NCI-H1417 treated with DMSO at 0.1 percent for 48 hours (cell line): Measurements from ENCODE around the gene ERMP1.
A peak's percentile ranks its signal among the peaks of the same experiment; 100 is the strongest.
"Not testable (repeated sequence)": the region's sequence is repeated elsewhere in the genome, so short reads cannot be mapped to it uniquely, and the experiment has no call there.

ENCODE experiments used
- DNase-seq: peaks from one replicate; lab custom pipeline; 2025; lab: John Stamatoyannopoulos, UW

ERMP1 gene, protein sequence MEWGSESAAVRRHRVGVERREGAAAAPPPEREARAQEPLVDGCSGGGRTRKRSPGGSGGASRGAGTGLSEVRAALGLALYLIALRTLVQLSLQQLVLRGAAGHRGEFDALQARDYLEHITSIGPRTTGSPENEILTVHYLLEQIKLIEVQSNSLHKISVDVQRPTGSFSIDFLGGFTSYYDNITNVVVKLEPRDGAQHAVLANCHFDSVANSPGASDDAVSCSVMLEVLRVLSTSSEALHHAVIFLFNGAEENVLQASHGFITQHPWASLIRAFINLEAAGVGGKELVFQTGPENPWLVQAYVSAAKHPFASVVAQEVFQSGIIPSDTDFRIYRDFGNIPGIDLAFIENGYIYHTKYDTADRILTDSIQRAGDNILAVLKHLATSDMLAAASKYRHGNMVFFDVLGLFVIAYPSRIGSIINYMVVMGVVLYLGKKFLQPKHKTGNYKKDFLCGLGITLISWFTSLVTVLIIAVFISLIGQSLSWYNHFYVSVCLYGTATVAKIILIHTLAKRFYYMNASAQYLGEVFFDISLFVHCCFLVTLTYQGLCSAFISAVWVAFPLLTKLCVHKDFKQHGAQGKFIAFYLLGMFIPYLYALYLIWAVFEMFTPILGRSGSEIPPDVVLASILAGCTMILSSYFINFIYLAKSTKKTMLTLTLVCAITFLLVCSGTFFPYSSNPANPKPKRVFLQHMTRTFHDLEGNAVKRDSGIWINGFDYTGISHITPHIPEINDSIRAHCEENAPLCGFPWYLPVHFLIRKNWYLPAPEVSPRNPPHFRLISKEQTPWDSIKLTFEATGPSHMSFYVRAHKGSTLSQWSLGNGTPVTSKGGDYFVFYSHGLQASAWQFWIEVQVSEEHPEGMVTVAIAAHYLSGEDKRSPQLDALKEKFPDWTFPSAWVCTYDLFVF

DNA sequence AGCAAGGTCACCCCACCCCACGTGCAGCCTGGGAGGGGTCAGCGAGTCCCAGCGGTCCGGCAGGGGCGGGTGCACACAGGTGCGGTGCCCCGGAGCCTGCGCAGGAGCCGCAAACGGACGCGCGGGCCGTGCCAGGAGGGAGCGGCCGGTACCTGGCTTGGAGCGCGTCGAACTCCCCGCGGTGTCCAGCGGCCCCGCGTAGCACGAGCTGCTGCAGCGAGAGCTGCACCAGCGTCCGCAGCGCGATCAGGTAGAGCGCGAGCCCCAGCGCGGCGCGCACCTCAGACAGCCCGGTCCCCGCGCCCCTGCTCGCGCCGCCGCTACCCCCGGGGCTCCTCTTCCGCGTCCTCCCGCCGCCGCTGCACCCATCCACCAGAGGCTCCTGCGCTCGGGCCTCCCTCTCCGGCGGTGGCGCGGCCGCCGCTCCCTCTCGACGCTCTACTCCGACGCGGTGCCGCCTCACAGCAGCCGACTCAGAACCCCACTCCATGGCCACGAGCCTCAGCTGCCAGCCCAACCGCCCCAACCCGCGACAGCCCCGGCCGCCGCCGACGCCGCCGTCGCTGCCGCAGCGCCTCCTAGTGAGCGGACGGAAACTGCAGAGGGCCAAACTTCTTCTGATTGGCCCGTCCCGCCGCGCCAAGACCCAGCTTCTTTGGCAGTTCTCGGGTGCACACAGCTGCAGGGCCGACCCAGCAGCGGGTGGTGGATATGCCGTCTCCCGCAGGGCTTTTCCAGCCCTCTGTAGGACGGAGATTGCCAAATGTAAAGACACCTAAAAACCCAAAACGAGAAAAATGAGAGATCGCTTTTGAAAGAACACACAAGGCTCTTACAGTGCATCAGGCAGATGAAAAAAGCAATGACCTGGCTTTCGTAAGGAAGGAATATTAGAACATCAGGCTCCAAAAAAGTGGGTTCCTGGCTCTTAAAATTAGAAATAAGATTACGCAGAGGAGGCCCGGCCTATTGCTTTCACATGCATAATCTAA lies at the start of gene ERMP1:
ERMP1 (minus strand) TSS at position 580 of the 992 bp plus-strand sequence; CDS start at position 490, 90 bp downstream.
- DNase-seq = peak; percentile 46

DNA sequence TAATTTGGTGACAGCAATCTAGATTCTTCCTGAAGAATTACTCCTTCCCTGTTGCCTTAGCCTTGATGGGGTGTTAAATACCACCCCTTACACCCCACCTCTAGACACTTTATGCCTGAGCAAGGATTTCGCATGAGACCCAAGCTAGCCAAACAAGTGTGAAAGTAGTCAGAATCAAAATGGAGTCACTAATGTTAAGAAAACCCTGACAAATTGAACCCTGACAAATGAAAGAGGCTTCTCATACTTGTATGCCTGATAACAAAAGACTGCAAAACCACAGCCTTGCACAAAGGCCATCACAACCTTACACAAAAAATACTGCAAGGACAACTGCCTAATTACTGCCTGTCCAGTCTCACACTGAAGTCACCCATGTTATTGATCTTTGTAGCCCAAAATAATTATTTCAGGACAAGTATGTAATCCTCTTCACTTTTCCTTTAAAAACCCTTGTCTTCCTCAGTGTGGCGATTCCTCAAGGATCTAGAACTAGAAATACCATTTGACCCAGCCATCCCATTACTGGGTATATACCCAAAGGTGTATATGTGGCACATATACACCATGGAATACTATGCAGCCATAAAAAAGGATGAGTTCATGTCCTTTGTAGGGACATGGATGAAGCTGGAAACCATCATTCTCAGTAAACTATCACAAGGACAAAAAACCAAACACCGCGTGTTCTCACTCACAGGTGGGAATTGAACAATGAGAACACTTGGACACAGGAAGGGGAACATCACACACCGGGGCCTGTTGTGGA lies 49.5 kb upstream of the ERMP1 start:
- DNase-seq = not testable (repeated sequence)

DNA sequence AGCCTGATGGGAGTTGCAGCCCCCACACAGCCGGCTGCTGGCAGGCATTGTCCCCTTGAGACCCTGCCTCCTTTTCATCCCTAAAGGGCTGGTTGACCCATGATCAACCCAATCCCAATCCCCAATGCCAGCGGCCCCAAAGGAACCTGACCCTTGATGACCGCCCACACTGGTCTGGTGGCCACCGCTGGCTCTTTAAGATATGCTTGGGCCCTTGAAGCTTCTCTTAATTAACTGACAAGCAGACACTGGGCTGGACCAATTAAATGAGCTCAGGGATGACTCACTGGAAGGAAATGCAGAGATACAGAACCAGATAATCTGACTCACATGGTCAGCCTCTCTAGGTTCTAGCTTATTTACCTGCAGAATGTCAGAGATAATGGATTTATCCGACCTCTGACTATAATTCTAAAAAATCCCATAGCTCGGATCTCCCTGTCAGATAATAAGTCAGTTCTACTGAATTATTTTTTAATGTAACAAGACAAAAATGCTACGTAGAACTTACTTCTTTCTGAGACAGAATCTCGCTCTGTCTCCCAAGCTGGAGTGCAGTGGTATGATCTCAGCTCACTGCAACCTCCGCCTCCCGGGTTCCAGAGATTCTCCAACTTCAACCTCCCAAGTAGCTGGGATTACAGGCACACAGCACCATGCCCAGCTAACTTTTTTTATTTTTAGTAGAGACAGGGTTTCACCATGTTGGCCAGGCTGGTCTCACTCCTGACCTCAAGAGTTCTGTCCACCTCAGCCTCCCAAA lies 46.7 kb upstream of the ERMP1 start:
- no peak for DNase-seq

DNA sequence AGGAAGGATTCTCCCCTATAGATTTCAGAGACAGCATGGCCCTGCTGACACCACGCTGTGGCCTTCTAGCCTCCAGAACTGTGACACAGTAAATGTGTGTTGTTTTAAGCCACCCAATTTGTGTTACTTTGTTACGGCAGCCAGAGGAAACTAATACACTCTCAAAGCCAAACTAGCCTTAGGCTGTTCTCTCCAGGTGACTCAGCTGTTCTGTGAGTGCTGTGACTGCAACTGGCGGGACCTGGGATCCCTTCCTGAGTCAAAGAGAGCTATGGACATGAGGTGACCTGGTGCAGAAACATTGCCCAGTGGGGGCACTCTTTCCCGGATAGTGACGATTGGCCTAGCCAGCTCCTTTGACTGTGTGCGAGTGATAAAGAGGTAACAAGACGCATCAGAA lies 43.8 kb upstream of the ERMP1 start:
- no peak for DNase-seq

DNA sequence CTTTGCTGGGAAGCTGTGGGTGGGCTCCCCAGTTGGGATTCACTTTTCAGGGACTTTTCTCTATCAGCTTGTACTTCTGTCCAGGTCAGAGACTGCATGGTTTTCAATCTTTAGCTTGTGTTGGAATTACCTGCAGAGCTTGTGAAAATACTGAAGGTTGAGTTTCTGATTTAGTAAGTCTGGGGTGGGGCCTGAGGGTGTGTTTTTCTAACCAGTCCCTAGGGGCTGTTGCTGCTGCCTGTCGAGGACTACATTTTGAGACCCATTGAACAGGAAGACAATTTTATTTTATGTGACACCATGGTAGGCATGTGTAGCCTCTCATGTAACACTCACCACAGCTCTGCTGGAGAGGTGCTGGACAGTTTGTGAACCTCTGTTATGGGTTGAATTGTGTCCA lies 43.1 kb upstream of the ERMP1 start:
- DNase-seq = no peak

DNA sequence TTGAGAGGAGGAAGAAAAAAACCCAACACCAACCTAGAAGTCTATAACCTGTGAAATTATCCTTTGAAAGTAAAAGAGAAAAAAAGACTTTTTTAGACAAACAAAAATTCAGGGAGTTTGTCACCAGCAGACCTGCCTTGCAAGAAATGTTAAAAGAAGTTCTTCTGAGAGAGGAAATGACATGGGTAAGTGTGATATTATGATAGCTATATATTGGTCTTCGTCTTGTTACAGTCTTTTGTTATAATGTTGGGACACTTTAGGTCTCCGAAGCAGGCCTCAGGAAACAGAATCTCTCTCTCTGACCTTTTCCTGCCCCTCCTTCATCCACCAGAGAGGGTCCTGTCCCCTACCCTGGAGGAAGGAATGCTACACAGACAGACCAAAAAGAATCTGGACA lies 41.1 kb upstream of the ERMP1 start:
- DNase-seq = no peak

DNA sequence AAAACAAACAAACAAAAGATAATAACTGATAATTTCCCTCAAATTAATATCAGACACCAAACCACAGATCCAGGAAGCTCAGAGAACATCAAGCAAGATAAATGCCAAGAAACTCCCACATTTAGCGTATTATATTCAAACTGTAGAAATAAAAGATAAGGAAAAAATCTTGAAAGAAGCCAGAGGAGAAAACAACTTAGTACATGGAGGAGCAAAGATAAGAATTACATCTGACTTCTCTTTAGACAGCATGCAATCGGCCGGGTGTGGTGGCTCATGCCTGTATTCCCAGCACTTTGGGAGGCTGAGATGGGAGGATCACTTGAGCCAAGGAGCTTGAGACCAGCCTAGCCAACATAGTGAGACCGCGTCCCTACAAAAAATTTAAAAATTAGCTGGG lies 40.5 kb upstream of the ERMP1 start:
- no peak for DNase-seq

DNA sequence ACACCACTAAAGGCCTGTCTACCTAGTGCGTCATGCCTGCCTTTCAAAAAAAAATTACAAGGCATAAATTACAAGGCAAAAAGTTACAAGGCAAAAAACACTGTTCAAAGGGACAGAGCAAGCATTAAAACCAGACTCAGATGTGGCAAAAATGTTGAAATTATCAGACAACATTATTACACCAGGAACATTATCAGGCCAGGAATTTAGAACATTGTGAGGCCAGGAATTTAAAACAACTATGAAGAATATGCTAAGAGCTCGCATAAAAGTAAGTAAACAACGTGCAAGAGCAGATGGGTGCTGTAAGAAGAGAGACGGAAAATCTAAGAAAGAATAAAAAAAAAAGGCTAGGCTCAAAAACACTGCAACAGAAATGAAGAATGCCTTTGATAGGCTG lies 39.6 kb upstream of the ERMP1 start:
- no peak for DNase-seq

DNA sequence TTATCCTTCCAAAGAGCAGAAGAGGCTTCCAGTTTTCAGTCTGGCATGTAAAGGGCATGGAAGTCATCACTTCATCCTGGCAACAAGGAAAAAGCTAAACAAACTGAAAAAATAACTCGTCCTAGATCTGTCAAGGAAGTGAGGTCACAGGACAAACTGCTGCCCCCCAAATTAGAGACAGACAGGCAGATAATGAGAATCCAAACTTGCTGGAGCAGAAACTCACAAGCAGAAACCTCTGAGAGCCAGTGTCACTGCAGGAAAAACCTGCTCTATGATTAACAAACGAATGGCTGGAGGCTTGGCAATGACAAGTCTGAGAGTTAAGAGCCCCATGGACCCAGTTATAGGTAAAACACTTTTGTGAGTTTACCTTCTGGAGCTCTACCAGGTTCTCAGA lies 38.9 kb upstream of the ERMP1 start:
- DNase-seq = no peak

DNA sequence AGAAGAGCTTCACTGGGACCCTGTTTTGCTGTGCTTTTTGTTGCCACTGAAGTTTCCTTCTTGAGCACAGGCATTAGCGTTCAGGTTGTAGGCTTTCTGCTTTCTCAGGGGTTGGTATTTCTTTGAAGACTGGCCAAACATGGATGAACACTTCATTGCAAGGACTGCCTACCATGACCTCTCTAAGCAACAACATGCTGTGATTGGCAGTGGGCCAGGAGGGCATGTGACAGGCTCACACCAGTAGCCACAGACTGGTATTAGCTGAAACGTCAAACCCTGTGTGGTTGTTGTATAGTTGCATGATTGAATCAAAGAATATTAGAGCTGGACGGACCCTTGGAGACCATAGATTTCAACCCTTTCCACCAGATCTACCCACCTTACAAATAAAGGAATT lies 37.8 kb upstream of the ERMP1 start:
- DNase-seq = no peak

DNA sequence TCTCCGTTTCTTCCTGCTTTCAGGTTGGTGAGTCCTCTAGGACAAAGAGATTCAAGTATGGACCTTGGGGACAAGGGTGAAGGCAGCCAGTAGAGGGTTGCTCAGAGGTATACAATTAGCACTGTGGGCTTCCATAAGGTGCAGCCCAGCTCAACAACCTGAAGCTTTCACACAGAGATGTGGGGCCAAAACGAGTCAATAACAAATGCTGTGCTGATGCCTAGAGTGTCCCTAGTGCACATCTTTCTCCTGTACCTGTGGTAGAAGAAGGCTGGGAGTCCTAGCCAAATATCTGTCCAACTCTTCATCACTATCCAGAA lies 37.1 kb upstream of the ERMP1 start:
- no peak for DNase-seq

DNA sequence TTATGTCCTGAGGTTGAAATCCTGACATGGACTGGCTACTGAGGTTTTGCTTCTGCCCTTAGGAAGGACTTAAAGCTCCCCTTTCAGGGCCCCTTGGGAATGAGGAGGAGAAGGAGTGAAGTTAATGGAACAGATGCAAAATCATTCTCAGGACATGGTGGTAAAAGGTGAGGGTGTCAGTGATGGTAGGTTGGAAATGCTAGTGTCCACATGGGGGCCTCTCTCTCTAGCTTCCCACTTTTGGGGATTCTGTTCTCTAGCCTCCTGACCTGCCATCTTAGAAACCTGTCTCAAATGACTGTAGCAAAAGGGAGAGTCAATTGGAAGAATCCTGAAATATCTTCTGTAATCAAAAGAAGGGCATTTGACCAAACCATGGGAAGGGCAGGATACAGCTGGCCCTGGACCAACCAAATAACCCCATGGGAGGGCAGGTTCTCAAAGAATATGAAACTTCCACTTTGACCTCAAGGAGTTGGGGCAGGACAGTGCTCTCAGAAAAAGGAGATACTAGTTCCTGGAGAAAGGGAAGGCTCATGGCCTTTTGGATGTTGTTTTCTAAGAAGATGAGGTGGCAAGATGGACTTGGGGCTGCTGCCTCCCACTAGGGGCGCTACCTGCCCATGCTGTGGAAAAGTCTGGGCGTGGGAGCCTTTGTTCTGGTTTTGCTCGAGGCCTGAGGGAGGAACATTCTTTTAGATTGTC lies 36.5 kb upstream of the ERMP1 start:
- DNase-seq = no peak

DNA sequence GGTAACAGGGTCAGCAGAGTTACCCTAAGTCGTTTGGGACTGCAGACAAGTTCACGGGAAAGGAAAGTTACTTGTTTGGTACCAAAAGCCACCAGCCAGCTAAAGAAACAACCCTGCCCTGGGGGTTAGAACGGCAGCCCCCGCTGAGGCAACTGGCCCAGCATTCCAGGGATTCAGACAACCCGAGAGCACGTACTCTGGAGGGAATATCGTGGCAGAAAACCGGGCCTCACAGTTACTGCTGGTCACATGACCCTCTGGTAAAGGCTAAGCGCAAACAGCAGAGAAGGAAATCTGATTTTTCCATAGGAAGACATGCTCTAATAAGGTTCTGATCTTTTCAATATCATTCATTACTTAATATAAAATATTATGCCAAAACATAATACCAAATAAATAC lies 35.3 kb upstream of the ERMP1 start:
- no peak for DNase-seq

DNA sequence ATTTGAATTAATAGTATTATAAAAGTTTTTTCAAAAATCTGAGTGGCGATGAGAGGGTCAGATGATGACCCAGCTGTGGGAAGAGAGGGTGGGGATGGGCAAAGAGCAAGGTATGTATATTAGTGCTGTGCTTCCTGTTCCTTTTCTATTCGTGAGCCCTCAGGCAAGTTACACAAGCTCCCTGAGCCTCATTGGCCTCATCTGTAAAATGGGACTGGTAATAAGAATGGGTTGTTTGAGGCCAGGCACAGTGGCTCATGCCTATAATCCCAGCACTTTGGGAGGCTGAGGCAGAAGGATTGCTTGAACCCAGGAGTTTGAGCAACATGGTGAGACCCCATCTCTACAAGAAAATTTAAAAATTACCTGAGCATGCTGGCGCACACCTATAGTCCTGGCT lies 33.8 kb upstream of the ERMP1 start:
- no peak for DNase-seq

DNA sequence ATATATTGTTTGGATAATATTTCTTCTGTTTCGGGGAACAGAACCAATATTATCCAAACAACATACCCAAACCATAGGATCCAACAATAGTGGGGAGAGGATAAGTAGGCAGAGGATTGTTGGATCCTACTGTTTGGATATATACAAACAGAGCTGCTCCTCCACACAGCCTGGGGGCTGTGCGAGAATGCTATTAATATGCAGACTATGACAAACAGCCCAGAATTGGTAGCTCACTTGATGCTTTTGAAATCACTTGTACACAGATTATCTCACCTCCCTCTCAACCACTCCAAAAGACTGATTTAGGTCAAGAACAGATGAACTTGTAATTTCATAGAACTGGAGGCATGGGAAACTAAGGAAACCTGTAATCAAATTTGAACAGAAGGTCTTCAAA lies 33.4 kb upstream of the ERMP1 start:
- no peak for DNase-seq

DNA sequence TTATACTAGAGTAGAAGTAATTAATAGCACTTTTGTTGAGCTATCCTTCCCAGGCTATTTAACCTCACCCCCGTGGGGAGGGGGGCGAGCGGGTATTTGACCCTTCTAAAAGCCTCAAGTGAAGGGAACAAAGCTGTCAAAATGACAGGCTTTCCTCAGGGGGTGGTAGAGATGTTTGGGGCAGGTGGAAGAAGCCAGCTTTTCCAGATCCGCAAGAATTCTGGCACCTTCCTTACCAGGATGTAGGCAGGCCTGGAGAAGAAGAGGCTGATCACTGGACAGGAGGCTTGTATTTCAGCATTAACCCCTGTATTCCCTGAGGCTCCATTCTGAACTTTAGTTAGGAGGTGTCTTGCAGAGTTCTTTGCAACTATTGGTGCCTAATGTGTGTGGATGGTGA lies 31.5 kb upstream of the ERMP1 start:
- no peak for DNase-seq

DNA sequence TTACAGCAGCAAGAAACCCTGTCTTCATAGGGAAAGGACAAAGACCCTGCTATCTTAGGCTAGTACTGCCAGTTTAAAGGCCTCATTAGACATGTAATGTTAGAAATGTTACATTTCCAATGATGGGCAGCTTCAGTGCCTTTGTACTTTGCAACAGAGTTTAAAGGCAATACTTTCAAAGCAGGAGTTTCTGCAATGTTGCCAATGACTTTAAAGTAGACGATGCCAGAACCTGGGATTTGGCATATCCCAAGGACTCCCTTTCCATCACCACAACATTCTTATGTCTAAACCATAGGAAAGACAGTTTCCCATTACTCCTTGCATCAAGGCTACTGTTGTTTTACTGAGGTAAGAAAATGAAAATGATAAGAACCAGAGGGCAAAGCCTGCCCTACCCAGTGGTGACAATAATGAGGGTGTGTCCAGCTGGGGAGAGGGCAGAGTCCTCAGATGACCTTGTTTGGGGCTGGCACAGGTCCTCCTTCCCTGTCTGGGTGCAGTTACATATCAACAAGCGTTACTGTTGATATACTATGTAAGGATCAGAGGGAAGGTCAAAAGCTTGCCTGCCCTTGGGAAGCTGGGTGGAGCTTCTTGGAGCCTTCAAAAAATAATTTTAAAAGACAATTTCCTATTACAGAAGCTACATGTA lies 30.3 kb upstream of the ERMP1 start:
- no peak for DNase-seq

DNA sequence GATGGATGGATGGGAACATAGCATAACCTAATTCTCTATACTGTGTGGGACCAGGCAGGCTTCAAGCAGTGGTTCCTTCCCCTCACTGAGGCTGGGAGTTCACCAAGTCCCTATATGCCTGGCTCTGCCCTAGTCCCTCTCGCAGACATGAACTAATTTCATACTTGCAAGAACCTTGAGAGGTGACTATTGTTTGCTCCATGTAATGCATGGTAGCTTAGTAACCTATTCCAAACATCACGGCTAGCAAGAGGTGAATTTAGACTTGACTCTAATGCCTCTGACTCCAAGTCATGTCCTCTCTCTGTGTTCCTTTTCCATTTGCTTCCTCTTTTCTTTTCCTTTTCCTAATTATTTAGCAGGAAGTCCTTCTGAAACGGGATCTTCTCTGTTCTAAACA lies 25.9 kb upstream of the ERMP1 start:
- DNase-seq = no peak

DNA sequence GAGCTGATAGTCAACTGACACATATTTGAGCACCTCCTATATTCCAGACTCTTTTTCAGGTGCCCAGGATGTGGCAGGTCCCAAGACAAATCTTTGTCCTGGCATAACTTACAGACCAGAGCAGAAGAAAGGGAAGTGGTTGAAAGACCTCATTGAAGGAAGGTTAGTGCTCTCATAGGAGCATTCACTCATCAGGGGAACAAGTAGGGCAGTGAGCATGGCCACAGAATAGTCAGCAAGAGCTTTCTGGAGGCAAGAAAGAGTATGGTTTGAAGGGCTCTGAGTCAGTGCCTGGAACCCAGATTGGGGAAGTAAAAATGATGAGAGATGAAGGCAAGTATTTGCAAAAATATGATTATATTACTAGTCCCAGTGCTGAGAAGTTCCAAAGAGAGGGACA lies 25.0 kb upstream of the ERMP1 start:
- no peak for DNase-seq
